Measurements from ENCODE around the gene STARD7.
"Not testable (repeated sequence)": the region's sequence is repeated elsewhere in the genome, so short reads cannot be mapped to it uniquely, and the experiment has no call there.

The STARD7 gene

GRCh38 chr2:96233436-96233835 is 24.8 kb upstream of the STARD7 start:
- DNase-seq: no peak

GRCh38 chr2:96231316-96231715 is 22.7 kb upstream of the STARD7 start:
- no peak for DNase-seq

GRCh38 chr2:96225016-96225533 is 16.4 kb upstream of the STARD7 start:
- no peak for DNase-seq

GRCh38 chr2:96221106-96221505 is 12.5 kb upstream of the STARD7 start:
- DNase-seq: not testable (repeated sequence)

GRCh38 chr2:96219959-96220358 is 11.3 kb upstream of the STARD7 start:
- DNase-seq: not testable (repeated sequence)

- no peak for DNase-seq
Measured at GRCh38 chr2:96218508-96219131, 10.0 kb upstream of the STARD7 start.

GRCh38 chr2:96214554-96214953 is 5.9 kb upstream of the STARD7 start:
- no peak for DNase-seq

- DNase-seq: no peak
Measured at GRCh38 chr2:96213379-96213778, 4.8 kb upstream of the STARD7 start.

GRCh38 chr2:96212339-96212738 is 3.7 kb upstream of the STARD7 start:
- no peak for DNase-seq

- DNase-seq: no peak
Measured at GRCh38 chr2:96209729-96210085, 1.1 kb upstream of the STARD7 start.

GRCh38 chr2:96209011-96209728 is 543 bp upstream of the STARD7 start:
- no peak for DNase-seq

GRCh38 chr2:96207774-96208142 is 869 bp downstream of the STARD7 start:
- DNase-seq: no peak

- DNase-seq: no peak
Measured at GRCh38 chr2:96207073-96207773, 1.4 kb downstream of the STARD7 start.

GRCh38 chr2:96205888-96206287 is 2.7 kb downstream of the STARD7 start:
- no peak for DNase-seq

GRCh38 chr2:96204836-96205624 is 3.6 kb downstream of the STARD7 start:
- no peak for DNase-seq

- DNase-seq: no peak
Measured at GRCh38 chr2:96203130-96204028, 5.2 kb downstream of the STARD7 start.

- no peak for DNase-seq
Measured at GRCh38 chr2:96202152-96202854, 6.3 kb downstream of the STARD7 start.

- no peak for DNase-seq
Measured at GRCh38 chr2:96201338-96201737, 7.3 kb downstream of the STARD7 start.

GRCh38 chr2:96198921-96199320 is 9.7 kb downstream of the STARD7 start:
- DNase-seq: no peak

- no peak for DNase-seq
Measured at GRCh38 chr2:96197546-96198255, 10.9 kb downstream of the STARD7 start.

Data from activated CD8-positive, alpha-beta memory T cell treated with anti-CD3 and anti-CD28 coated beads, Interleukin-2, amount 50 U/mL, for 48 hours (primary cell).